Stimulated activated CD4-positive, alpha-beta T cell treated with anti-CD3 and anti-CD28 coated beads, TNF-alpha, amount 100 ng/mL, for 4 hours (primary cell): Measurements from ENCODE around the gene FOXD3.

Experiments
- DNase-seq, 3 experiments: peaks; one replicate each; pipeline ENCODE4 v3.0.0-alpha.2; 2020; ENCODE audit warnings: low read depth in 3 of 3

The FOXD3 gene

DNA sequence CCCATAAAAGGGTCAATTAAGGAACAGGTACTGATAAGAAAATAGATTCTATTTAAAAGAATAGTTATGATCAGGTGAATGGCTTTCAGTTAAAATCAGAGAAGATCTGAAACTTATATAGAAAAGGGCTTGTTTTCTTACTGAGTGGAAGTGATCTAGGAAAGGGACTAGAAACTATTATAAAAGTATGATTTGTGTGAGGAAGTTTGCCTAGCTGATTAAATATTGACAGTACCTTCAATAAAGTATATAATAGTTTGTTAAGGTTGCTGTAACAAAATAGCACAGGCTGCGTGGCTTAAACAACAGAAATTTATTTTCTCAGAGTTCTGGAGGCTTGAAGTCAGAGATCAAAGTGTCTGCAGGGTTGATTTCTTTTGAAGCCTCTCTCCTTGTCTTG, 39.7 kb downstream of the FOXD3 start:
- DNase-seq: no peak

DNA sequence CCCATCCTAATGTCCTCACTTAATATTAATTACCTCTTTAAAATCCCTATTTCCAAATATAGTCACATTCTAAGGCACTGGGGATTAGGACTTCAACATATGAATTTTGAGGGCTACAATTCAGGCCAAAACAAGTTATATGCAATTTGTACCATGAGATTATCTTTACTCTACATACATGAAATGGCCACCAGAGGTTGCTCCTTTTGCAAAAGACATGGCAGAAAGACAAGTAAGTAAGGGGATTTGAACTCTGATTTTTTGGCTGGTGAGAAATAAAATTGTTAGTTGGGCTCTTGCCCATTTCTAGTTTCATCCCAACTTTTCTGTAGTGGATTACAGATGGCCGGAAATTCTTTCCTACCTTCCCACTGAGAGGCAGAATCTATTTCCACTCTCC, 40.2 kb downstream of the FOXD3 start:
- no peak for DNase-seq

DNA sequence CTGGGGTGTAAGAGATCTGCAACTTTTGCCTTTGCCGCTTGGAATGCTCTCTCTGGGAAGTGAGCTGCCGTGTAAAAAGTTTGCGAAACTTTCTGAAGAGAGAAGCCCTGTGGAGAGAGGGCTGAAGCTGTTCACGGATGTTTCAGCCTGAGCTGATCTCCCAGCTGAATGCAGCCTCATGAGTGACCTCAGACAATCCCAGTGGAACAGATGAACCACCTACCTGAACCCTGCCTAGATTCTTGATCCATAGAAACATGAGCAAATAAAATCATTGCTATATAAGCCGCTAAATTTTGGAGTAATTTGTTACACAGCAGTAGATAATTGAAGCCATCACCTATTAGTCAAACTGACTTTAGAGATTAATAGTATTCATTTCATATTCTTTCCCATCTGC, 40.6 kb downstream of the FOXD3 start:
- DNase-seq: no peak

DNA sequence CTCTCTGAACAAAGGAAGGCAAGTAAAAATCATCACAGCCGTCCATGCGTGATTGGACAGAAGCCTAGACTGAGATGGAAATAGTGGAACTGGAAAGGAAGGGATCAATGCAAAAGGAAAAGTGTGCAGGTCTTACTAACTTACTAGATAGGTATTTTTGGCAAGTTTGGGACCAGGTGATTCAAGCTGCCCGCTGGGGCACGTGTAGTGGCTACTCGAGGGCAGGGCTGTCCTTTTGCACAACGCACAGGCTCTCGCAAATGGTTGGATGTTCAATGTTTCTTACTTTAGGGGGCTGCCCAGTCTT, 44.5 kb downstream of the FOXD3 start:
- no peak for DNase-seq

DNA sequence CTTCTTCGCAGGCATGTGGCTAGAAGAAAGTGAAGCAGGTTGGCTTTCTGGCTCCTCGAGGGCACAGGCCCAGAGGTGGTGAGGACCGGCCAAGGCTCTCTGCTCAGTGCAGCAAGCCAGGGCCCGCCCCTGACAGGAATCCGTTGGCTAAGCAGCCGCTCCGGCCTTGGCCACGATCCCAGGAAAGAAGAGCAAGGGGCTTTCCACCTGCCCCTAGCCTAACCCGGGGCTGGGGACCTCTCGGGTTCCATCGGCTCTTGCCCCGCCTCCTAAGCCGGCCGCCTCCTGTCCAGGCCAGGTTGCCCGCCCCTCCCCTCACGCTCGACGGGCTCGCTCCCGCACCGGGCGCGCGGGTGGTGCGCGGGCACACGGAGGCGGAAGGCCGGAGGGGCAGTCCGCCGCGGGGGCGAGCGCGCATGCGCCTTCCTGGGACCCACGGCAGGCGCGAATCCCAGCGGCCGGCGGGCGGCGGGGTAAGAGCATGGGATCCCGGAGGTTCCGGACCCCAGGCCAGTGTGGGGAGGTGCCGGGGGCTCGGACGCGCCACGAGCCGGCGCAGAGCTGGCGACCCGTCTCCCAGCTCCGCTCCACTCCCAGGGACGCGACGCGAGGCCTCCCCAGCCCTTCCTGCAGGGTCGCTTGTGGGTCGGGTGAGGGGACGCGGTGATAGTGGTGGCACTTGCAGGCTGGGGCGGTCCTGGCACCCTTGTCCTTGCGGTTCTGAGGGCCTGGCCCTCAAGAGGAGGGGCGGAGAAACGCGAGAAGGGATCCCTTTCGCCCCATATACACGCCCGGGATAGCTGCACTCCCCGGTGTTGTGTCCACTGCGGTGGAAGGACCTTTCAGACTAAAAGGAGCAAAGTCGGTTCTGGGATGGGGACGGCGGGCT, 45.1 kb downstream of the FOXD3 start, which contains the start of gene ALG6:
Gene ALG6 (plus strand): TSS at position 413 of the 889 bp plus-strand sequence. CDS start 3,351 bp downstream, outside the sequence.
- peak; percentile 82 to 89 (median 86) for DNase-seq

DNA sequence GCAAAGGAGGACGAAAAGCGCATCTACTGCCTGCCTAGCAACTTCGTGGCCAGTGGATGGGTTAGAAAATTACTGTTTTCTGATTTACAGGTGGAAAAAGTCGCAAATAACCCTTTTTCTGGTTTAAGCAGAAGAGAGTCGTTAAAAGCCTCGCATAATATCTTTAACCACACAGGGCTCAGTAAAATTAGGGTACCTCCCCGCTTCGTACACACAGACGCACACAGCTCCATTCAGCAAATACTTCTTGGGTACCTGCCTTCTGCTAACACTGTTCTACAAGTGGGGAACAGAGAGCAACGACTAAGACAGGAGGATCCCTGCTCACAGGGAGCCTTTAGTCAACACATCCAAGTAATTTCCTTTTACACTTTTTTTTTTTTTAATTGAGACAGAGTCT, 45.8 kb downstream of the FOXD3 start:
- DNase-seq: no peak
